HG03045 (cell line): ENCODE data around the gene NXPH3.
"Not testable (repeated sequence)": the region's sequence is repeated elsewhere in the genome, so short reads cannot be mapped to it uniquely, and the experiment has no call there.

Source experiments
- ATAC-seq: cut with Tn5 transposase; IDR thresholded peaks from one replicate; pipeline ENCODE4 v1.9.1; 2021; ENCODE audit warnings: mild to moderate bottlenecking, moderate library complexity; ENCODE audit not compliant: unreplicated experiment

NXPH3 gene

GRCh38 chr17:49554694-49555494 lies 20.8 kb upstream of the NXPH3 start:
- no peak for ATAC-seq

- no peak for ATAC-seq
Measured at GRCh38 chr17:49555495-49556222, 20.0 kb upstream of the NXPH3 start.

- ATAC-seq, result no peak
Measured at GRCh38 chr17:49556223-49556943, 19.3 kb upstream of the NXPH3 start.

- ATAC-seq, result no peak
Measured at GRCh38 chr17:49557312-49558024, 18.2 kb upstream of the NXPH3 start.

- ATAC-seq, result no peak
Measured at GRCh38 chr17:49564638-49565037, 11.0 kb upstream of the NXPH3 start.

- no peak for ATAC-seq
Measured at GRCh38 chr17:49565948-49566491, 9.7 kb upstream of the NXPH3 start.

GRCh38 chr17:49566668-49567071 lies 9.0 kb upstream of the NXPH3 start:
- no peak for ATAC-seq

GRCh38 chr17:49567104-49567521 lies 8.6 kb upstream of the NXPH3 start:
- ATAC-seq, result no peak

GRCh38 chr17:49567871-49568694 lies 7.6 kb upstream of the NXPH3 start:
- ATAC-seq, result no peak

- ATAC-seq, result not testable (repeated sequence)
Measured at GRCh38 chr17:49568695-49569047, 7.0 kb upstream of the NXPH3 start.

- no peak for ATAC-seq
Measured at GRCh38 chr17:49570540-49571242, 5.0 kb upstream of the NXPH3 start.

- no peak for ATAC-seq
Measured at GRCh38 chr17:49571283-49571682, 4.4 kb upstream of the NXPH3 start.

GRCh38 chr17:49571764-49572163 lies 3.9 kb upstream of the NXPH3 start:
- ATAC-seq, result no peak

- no peak for ATAC-seq
Measured at GRCh38 chr17:49572226-49572625, 3.4 kb upstream of the NXPH3 start.

- no peak for ATAC-seq
Measured at GRCh38 chr17:49572806-49573420, 2.8 kb upstream of the NXPH3 start.

GRCh38 chr17:49573510-49574322 lies 2.0 kb upstream of the NXPH3 start:
- ATAC-seq, result no peak

- ATAC-seq, result no peak
Measured at GRCh38 chr17:49574323-49574781, 1.3 kb upstream of the NXPH3 start.
